PC-3 (cell line): Measurements from ENCODE around the gene PSMB1. TPM values are rescaled to one million over a fixed set of nuclear protein-coding genes. Genes with fewer than 3 reads are reported as not detected.
A peak's percentile ranks its signal among the peaks of the same experiment; 100 is the strongest.

ENCODE experiments used
- ATAC-seq: fragments of 200-7000 bp; cut with Tn5 transposase; 2 replicates; pipeline ENCODE4 v1.9.1; 2020; ENCODE audit warnings: mild to moderate bottlenecking, moderate library complexity
- Bru-seq: library from RNA; stranded (reverse); fragments of 400-500 nt; gene quantifications from one replicate; lab custom pipeline; 2021; lab: Mats Ljungman, UMichigan
- BruChase-seq, 2 experiments: library from RNA; stranded (reverse); fragments of 400-500 nt; gene quantifications; one replicate each; lab custom pipeline; 2021; lab: Mats Ljungman, UMichigan
- BruUV-seq: library from RNA; stranded (reverse); fragments of 400-500 nt; replicated peaks from 2 replicates; lab custom pipeline; 2021; lab: Mats Ljungman, UMichigan
- CTCF ChIA-PET: fragments of 300-600 bp; sonication (Branson Sonifier 250); formaldehyde crosslinking; loops from one replicate; lab custom pipeline; 2022; ENCODE audit warnings: antibody characterized with exemption; lab: Charles Lee
- POLR2A ChIA-PET: fragments of 300-600 bp; sonication (Branson Sonifier 250); formaldehyde crosslinking; loops from one replicate; lab custom pipeline; 2022; ENCODE audit warnings: antibody characterized with exemption; ENCODE audit not compliant: unreplicated experiment; lab: Charles Lee
- DNase-seq: peaks from one replicate; pipeline ENCODE4 v3.0.0-alpha.2; 2015
- H2AFZ ChIP-seq: fragments of 300-600 bp; sonication (generic); 2 replicates; pipeline ENCODE4 v1.6.0; 2016; ENCODE audit warnings: antibody characterized with exemption, low read length
- H3F3A ChIP-seq: fragments of 300-600 bp; sonication (generic); one replicate; pipeline ENCODE4 v1.6.0; 2017; ENCODE audit warnings: antibody characterized with exemption, low read length, control low read depth, mild to moderate bottlenecking; ENCODE audit not compliant: unreplicated experiment
- H3K27ac ChIP-seq: fragments of 300-600 bp; sonication (generic); 2 replicates; pipeline ENCODE4 v1.5.1; 2016; ENCODE audit warnings: mild to moderate bottlenecking, low read length
- H3K27me3 ChIP-seq: fragments of 300-600 bp; sonication (generic); 2 replicates; pipeline ENCODE4 v1.6.1; 2016; ENCODE audit warnings: low read length, mixed read lengths
- H3K36me3 ChIP-seq: fragments of 300-600 bp; sonication (generic); 2 replicates; pipeline ENCODE4 v1.6.1; 2016; ENCODE audit warnings: low read depth, mixed run types, low read length, mixed read lengths
- H3K4me1 ChIP-seq: fragments of 300-600 bp; sonication (generic); 2 replicates; pipeline ENCODE4 v1.5.1; 2016; ENCODE audit warnings: low read length; ENCODE audit not compliant: insufficient read depth
- H3K4me2 ChIP-seq: fragments of 300-600 bp; sonication (generic); 2 replicates; pipeline ENCODE4 v1.6.0; 2016; ENCODE audit warnings: low read length
- H3K4me3 ChIP-seq: fragments of 300-600 bp; sonication (generic); 2 replicates; pipeline ENCODE4 v1.5.1; 2016; ENCODE audit warnings: mild to moderate bottlenecking, low read length, mixed read lengths
- H3K79me2 ChIP-seq: fragments of 300-600 bp; sonication (generic); 2 replicates; pipeline ENCODE4 v1.6.1; 2017; ENCODE audit warnings: low read length, mixed read lengths
- H3K9ac ChIP-seq: fragments of 300-600 bp; sonication (generic); 2 replicates; pipeline ENCODE4 v1.6.0; 2016; ENCODE audit warnings: mild to moderate bottlenecking, low read length
- H3K9me2 ChIP-seq: fragments of 300-600 bp; sonication (generic); replicated peaks from 2 replicates; pipeline ENCODE4 v1.6.1; 2016; ENCODE audit warnings: mixed run types, low read length, mixed read lengths
- H3K9me3 ChIP-seq: fragments of 300-600 bp; sonication (generic); 2 replicates; pipeline ENCODE4 v1.6.1; 2016; ENCODE audit warnings: low read length, mixed read lengths
- H4K20me1 ChIP-seq: fragments of 300-600 bp; sonication (generic); 2 replicates; pipeline ENCODE4 v1.6.1; 2016; ENCODE audit warnings: low read length, mixed read lengths
- EZH2 ChIP-seq: fragments of 300-600 bp; sonication (generic); IDR thresholded peaks from one replicate; pipeline ENCODE4 v1.6.1; 2017; ENCODE audit warnings: antibody characterized with exemption, mild to moderate bottlenecking, low read length; ENCODE audit not compliant: unreplicated experiment
- EZH2phosphoT487 ChIP-seq: fragments of 300-600 bp; sonication (generic); IDR thresholded peaks from 2 replicates; pipeline ENCODE4 v1.6.1; 2018; ENCODE audit warnings: mild to moderate bottlenecking, antibody characterized with exemption, low read length, borderline replicate concordance
- intact Hi-C: fragments of 100-400 bp; cut with micrococcal nuclease; formaldehyde crosslinking; loops from 2 replicates; pipeline ENCODE4 v1.9.0; 2023
- long read RNA-seq: library from polyadenylated mRNA; unstranded; transcript quantifications from one replicate; pipeline ENCODE4 v2.0.0, GENCODE V29; 2021; ENCODE audit not compliant: unreplicated experiment
- total RNA-seq: library from RNA; depleted of rRNA; stranded (reverse); fragments of >200 nt; gene quantifications from 2 replicates; pipeline ENCODE4 v1.2.3, GENCODE V29; 2014; rRNA removed
- TF ChIP-seq, protein P1 (sequence below): fragments of 300-600 bp; sonication (generic); conservative IDR thresholded peaks from 2 replicates; pipeline ENCODE4 v1.5.1; 2017; ENCODE audit warnings: antibody characterized with exemption, low read depth, mild to moderate bottlenecking, low read length

Gene PSMB1
- total RNA-seq (361 and 449 TPM in 2 replicates), Bru-seq, nascent RNA (percentile 94 among the genes with signal in this experiment), BruChase-seq, experiment 1, labeled RNA remaining after a 6-hour chase (percentile 92 among the genes with signal in this experiment), BruChase-seq, experiment 2, labeled RNA remaining after a 2-hour chase (percentile 94 among the genes with signal in this experiment)
- long read RNA-seq, transcript PSMB1-202 (5 exons, 1,939 nt): minor isoform, 5 of 157 reads
- long read RNA-seq, transcript PSMB1-201 (6 exons, 928 nt): major isoform, 91 of 157 reads
- long read RNA-seq, partial matches to known transcripts: 45 of 157 reads
- long read RNA-seq, other reads (novel, unspliced or antisense): 16 of 157 reads

DNA sequence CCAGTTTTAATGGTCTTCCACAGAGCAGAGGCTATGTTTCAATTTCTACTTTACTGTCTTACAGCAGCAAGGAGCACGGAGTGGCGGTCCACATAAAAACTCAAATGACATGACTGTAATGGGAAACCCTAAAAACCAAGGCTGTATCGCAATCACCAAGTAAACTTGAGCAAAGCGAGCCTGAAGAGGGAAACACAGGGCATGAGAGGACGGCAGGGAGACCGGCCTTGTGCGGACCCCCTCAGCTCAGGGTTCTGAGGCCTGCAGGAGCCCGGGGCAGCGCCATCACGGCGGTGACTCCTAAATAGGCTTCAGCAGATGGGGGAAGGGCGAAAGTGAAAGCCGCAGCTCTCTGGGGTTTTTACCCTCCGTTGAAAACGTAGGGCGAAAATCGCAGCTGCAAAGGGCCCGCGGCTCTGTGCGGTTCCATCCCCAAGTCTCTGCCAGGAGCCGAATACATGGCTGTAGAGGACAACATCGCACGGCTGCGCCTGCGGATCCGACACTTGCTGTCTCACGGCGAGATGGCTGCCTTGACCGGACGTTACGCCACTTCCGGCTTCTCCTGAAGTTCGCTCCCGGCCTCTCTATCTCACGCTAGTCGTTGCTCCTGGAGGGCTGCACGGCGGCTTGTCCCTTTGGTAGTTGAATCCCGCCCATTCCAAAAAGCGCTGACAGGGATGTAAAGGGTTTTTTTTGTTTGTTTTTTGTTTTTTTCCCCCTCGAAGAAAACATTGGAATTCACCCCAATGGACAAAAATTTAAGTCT is at the start of gene PSMB1:
Gene PSMB1, minus strand, starts transcription at position 543 of the 769 bp plus-strand sequence. Its CDS starts 65 bp downstream, at position 478.
- peaks cover 30% of the 10 kb centered on the region; the same call in 1 of the 2 replicates for H3K4me1 ChIP-seq
- no peaks in the 10 kb centered on the region for H3K9me3 ChIP-seq
- H3K79me2 ChIP-seq: peaks cover 86% of the 10 kb centered on the region
- H2AFZ ChIP-seq: peak within 1 kb of the TSS; percentile 97
- peaks cover 49% of the 10 kb centered on the region for H4K20me1 ChIP-seq
- peak within 1 kb of the TSS; percentile 95 for H3K9ac ChIP-seq
- intact Hi-C loops: loop anchor here (10.0 kb wide), 1 partner anchor 828 kb away; the partner anchor contains the start of gene PHF10
- no peaks in the 10 kb centered on the region for H3K9me2 ChIP-seq
- TSS peak; percentile 54 for BruUV-seq
- H3K4me2 ChIP-seq: peak within 1 kb of the TSS; percentile 98
- ChIA-PET CTCF (no interaction called here), POLR2A (interaction anchor here (0.6 kb wide), 1 partner anchor 326 kb away, joined by 3 read pairs; no protein-coding TSS in a partner anchor)
- H3K27ac ChIP-seq: peak within 1 kb of the TSS; percentile 85
- peak within 1 kb of the TSS; percentile 97 for H3K4me3 ChIP-seq
- no peaks in the 10 kb centered on the region for H3F3A ChIP-seq
- peak; percentile 88 for DNase-seq
- TF ChIP-seq, protein P1, sequence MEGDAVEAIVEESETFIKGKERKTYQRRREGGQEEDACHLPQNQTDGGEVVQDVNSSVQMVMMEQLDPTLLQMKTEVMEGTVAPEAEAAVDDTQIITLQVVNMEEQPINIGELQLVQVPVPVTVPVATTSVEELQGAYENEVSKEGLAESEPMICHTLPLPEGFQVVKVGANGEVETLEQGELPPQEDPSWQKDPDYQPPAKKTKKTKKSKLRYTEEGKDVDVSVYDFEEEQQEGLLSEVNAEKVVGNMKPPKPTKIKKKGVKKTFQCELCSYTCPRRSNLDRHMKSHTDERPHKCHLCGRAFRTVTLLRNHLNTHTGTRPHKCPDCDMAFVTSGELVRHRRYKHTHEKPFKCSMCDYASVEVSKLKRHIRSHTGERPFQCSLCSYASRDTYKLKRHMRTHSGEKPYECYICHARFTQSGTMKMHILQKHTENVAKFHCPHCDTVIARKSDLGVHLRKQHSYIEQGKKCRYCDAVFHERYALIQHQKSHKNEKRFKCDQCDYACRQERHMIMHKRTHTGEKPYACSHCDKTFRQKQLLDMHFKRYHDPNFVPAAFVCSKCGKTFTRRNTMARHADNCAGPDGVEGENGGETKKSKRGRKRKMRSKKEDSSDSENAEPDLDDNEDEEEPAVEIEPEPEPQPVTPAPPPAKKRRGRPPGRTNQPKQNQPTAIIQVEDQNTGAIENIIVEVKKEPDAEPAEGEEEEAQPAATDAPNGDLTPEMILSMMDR: no peak
- TF ChIP-seq EZH2 (no peak), EZH2phosphoT487 (no peak)
- ATAC-seq: peak; percentile 74
- H3K36me3 ChIP-seq: peaks cover 23% of the 10 kb centered on the region
- H3K27me3 ChIP-seq: no peaks in the 10 kb centered on the region

GRCh38 chr6:170597278-170597677 is 44.2 kb upstream of the PSMB1 start:
- no TSS peak for BruUV-seq
- H3K27ac ChIP-seq: no peak overlapping the region
- ChIA-PET POLR2A (no interaction called here), CTCF (no interaction called here)
- no peaks in the 10 kb centered on the region for H3K9me2 ChIP-seq
- no peak overlapping the region for H3K9ac ChIP-seq
- no peaks in the 10 kb centered on the region for H3K36me3 ChIP-seq
- H3K27me3 ChIP-seq: peaks cover 1% of the 10 kb centered on the region; the same call in 1 of the 2 replicates
- H3F3A ChIP-seq: no peaks in the 10 kb centered on the region
- DNase-seq (no peak), ATAC-seq (no peak)
- intact Hi-C loops: no loop called here
- TF ChIP-seq, protein P1: no peak
- TF ChIP-seq EZH2phosphoT487: no peak
- no peak for TF ChIP-seq EZH2
- no peaks in the 10 kb centered on the region for H3K9me3 ChIP-seq
- no peak overlapping the region for H3K4me3 ChIP-seq
- no peak overlapping the region for H3K4me2 ChIP-seq
- H3K4me1 ChIP-seq: no peaks in the 10 kb centered on the region
- H2AFZ ChIP-seq: no peak overlapping the region
- H3K79me2 ChIP-seq: no peaks in the 10 kb centered on the region
- H4K20me1 ChIP-seq: no peaks in the 10 kb centered on the region
